ENCODE measurements around the gene GNAO1.

- TF ChIP-seq EZH2 (optimal IDR thresholded peaks at IDR 0.05; ENCODE audit: low read depth, low read length) (no peak), CTCF (IDR thresholded peaks at IDR 0.05; ENCODE audit: low read length) (no peak), EZH2phosphoT487 (IDR thresholded peaks at IDR 0.05; ENCODE audit: low read length) (no peak)
These were observed 128.8 kb downstream of the GNAO1 start for GRCh38 chr16:56320056-56320455.

Measured in MM.1S (cell line).